HL-60 (cell line): Measurements from ENCODE around the gene CEP76.
A peak's percentile ranks its signal among the peaks of the same experiment; 100 is the strongest.

ENCODE experiments used
- DNase-seq, 2 experiments: peaks; one replicate each; pipeline ENCODE4 v3.0.0-alpha.2; 2010 to 2020; ENCODE audit warnings: low read depth in 1 of 2, low spot score in 1 of 2
- H3K27ac ChIP-seq: fragments of 250-450 bp; sonication (Bioruptor Pico); replicated peaks from 2 replicates; pipeline ENCODE4 v1.5.1; 2020; ENCODE audit warnings: mild to moderate bottlenecking, moderate library complexity
- H3K27me3 ChIP-seq: fragments of 250-450 bp; sonication (Bioruptor Pico); 2 replicates; pipeline ENCODE4 v1.5.1; 2021; ENCODE audit warnings: mild to moderate bottlenecking, moderate library complexity; ENCODE audit not compliant: insufficient read depth, poor library complexity, severe bottlenecking
- H3K4me3 ChIP-seq: replicated peaks from 2 replicates; pipeline ENCODE4 v1.5.1; 2011; ENCODE audit warnings: mild to moderate bottlenecking, control low read depth, low read length; ENCODE audit not compliant: insufficient read depth
- CTCF ChIP-seq: IDR thresholded peaks from one replicate; pipeline ENCODE4 v1.5.1; 2011; ENCODE audit warnings: low read length, control low read depth, inconsistent platforms; ENCODE audit not compliant: insufficient read depth
- GABPA ChIP-seq: IDR thresholded peaks from 2 replicates; pipeline ENCODE4 v1.6.1; 2012; ENCODE audit warnings: low read depth
- POLR2AphosphoS5 ChIP-seq: IDR thresholded peaks from 2 replicates; pipeline ENCODE4 v1.6.1; 2012; ENCODE audit warnings: low read depth
- REST ChIP-seq: IDR thresholded peaks from 2 replicates; pipeline ENCODE4 v1.6.1; 2012; ENCODE audit warnings: low read depth; ENCODE audit not compliant: insufficient replicate concordance
- SPI1 ChIP-seq: IDR thresholded peaks from 2 replicates; pipeline ENCODE4 v1.6.1; 2012; ENCODE audit warnings: low read depth, mild to moderate bottlenecking, borderline replicate concordance

Gene CEP76

GRCh38 chr18:12656938-12657683 lies 45.4 kb downstream of the CEP76 start:
- no peak overlapping the region for H3K27ac ChIP-seq
- no peak for DNase-seq
- no peak for TF ChIP-seq SPI1
- TF ChIP-seq GABPA = no peak
- TF ChIP-seq CTCF = no peak
- TF ChIP-seq REST = no peak
- TF ChIP-seq POLR2AphosphoS5 = no peak
- H3K27me3 ChIP-seq = peaks cover 37% of the 10 kb centered on the region
- H3K4me3 ChIP-seq = peak overlapping the region; percentile 73

- H3K4me3 ChIP-seq = peak overlapping the region; percentile 73; the same call in 1 of the 2 replicates
- no peak for DNase-seq
- no peak overlapping the region for H3K27ac ChIP-seq
- H3K27me3 ChIP-seq = peaks cover 39% of the 10 kb centered on the region
- no peak for TF ChIP-seq REST
- TF ChIP-seq GABPA = no peak
- no peak for TF ChIP-seq CTCF
- no peak for TF ChIP-seq SPI1
- no peak for TF ChIP-seq POLR2AphosphoS5
Observed at GRCh38 chr18:12656605-12656937, 46.0 kb downstream of the CEP76 start.

- Histone ChIP-seq H3K27ac (no peak overlapping the region), H3K4me3 (no peak overlapping the region)
Observed at GRCh38 chr18:12654971-12655370, 47.6 kb downstream of the CEP76 start.

More at GRCh38 chr18:12654971-12655370, 47.6 kb downstream of the CEP76 start:
- no peak for DNase-seq
- peaks cover 45% of the 10 kb centered on the region for H3K27me3 ChIP-seq
- no peak for TF ChIP-seq GABPA
- TF ChIP-seq SPI1 = no peak
- no peak for TF ChIP-seq REST
